HepG2 (cell line): ENCODE results near the gene ZNF800. TPM values are rescaled to one million over a fixed set of nuclear protein-coding genes. Genes with fewer than 3 reads are reported as not detected.
A peak's percentile ranks its signal among the peaks of the same experiment; 100 is the strongest.

Source experiments
- AHR ChIP-seq: IDR thresholded peaks from 2 replicates; pipeline ENCODE4 v1.6.1; 2018; ENCODE audit warnings: missing genetic modification reagents, missing compliant biosample characterization
- ASH2L ChIP-seq: fragments of 300-600, 200-600 bp; sonication (generic); IDR thresholded peaks from 2 replicates; pipeline ENCODE4 v1.7.0; 2017; ENCODE audit warnings: low read depth, mild to moderate bottlenecking, moderate library complexity, mixed read lengths, low read length; ENCODE audit not compliant: insufficient read length
- FIP1L1 ChIP-seq: fragments of 200-400 bp; formaldehyde crosslinking; IDR thresholded peaks from 2 replicates; pipeline ENCODE4 v1.6.1; 2018; ENCODE audit warnings: low read depth, mild to moderate bottlenecking, low read length, moderate library complexity, borderline replicate concordance; ENCODE audit not compliant: insufficient read depth
- FOXO4 ChIP-seq: sonication (generic); formaldehyde crosslinking; conservative IDR thresholded peaks from 2 replicates; pipeline ENCODE4 v1.8.1; 2023; ENCODE audit warnings: missing genetic modification reagents
- HNRNPK ChIP-seq: fragments of 200-400 bp; formaldehyde crosslinking; IDR thresholded peaks from 2 replicates; pipeline ENCODE4 v1.6.1; 2018; ENCODE audit warnings: low read length, low read depth, moderate library complexity, mild to moderate bottlenecking; ENCODE audit not compliant: poor library complexity, severe bottlenecking
- HOXA5 ChIP-seq: sonication (generic); formaldehyde crosslinking; IDR thresholded peaks from 2 replicates; pipeline ENCODE4 v1.4.0; 2020; ENCODE audit warnings: missing genetic modification reagents
- KLF13 ChIP-seq: sonication (generic); formaldehyde crosslinking; IDR thresholded peaks from 2 replicates; pipeline ENCODE4 v1.4.0; 2020; ENCODE audit warnings: mild to moderate bottlenecking, missing genetic modification reagents
- MAX ChIP-seq: IDR thresholded peaks from 2 replicates; pipeline ENCODE4 v1.6.1; 2012; ENCODE audit warnings: inconsistent platforms
- MXD4 ChIP-seq: IDR thresholded peaks from 2 replicates; pipeline ENCODE4 v1.6.1; 2016; ENCODE audit warnings: mild to moderate bottlenecking, missing biosample characterization, missing genetic modification reagents
- PITX1 ChIP-seq: sonication (generic); formaldehyde crosslinking; IDR thresholded peaks from 2 replicates; pipeline ENCODE4 v1.5.1; 2020; ENCODE audit warnings: mild to moderate bottlenecking, missing genetic modification reagents
- PRDM4 ChIP-seq: sonication (generic); formaldehyde crosslinking; IDR thresholded peaks from 2 replicates; pipeline ENCODE4 v1.9.0; 2021; ENCODE audit warnings: missing genetic modification reagents, borderline replicate concordance
- RARG ChIP-seq: sonication (generic); formaldehyde crosslinking; IDR thresholded peaks from 2 replicates; pipeline ENCODE4 v1.4.0; 2020; ENCODE audit warnings: low read depth, mild to moderate bottlenecking, missing genetic modification reagents
- RFXAP ChIP-seq: sonication (generic); formaldehyde crosslinking; IDR thresholded peaks from 2 replicates; pipeline ENCODE4 v1.4.0; 2020; ENCODE audit warnings: missing genetic modification reagents, borderline replicate concordance
- SIX1 ChIP-seq: sonication (generic); formaldehyde crosslinking; IDR thresholded peaks from 2 replicates; pipeline ENCODE4 v1.4.0; 2020; ENCODE audit warnings: missing genetic modification reagents, borderline replicate concordance
- SNAPC5 ChIP-seq: sonication (generic); formaldehyde crosslinking; IDR thresholded peaks from 2 replicates; pipeline ENCODE4 v1.8.1; 2023; ENCODE audit warnings: mild to moderate bottlenecking, missing genetic modification reagents, borderline replicate concordance
- TFDP2 ChIP-seq: sonication (generic); formaldehyde crosslinking; IDR thresholded peaks from 2 replicates; pipeline ENCODE4 v1.4.0; 2020; ENCODE audit warnings: missing genetic modification reagents
- ZBTB42 ChIP-seq: sonication (generic); formaldehyde crosslinking; IDR thresholded peaks from 2 replicates; pipeline ENCODE4 v1.5.0; 2020; ENCODE audit warnings: mild to moderate bottlenecking, missing genetic modification reagents
- ZBTB8A ChIP-seq: sonication (generic); formaldehyde crosslinking; IDR thresholded peaks from 2 replicates; pipeline ENCODE4 v1.4.0; 2020; ENCODE audit warnings: mild to moderate bottlenecking, low read depth, missing genetic modification reagents, borderline replicate concordance
- ZNF788 ChIP-seq: sonication (generic); formaldehyde crosslinking; IDR thresholded peaks from 2 replicates; pipeline ENCODE4 v1.5.0; 2020; ENCODE audit warnings: mild to moderate bottlenecking, missing genetic modification reagents, borderline replicate concordance
- ZNF83 ChIP-seq: sonication (generic); formaldehyde crosslinking; IDR thresholded peaks from 2 replicates; pipeline ENCODE4 v1.4.0; 2020; ENCODE audit warnings: missing genetic modification reagents, mild to moderate bottlenecking, borderline replicate concordance
- ZSCAN20 ChIP-seq: sonication (generic); formaldehyde crosslinking; IDR thresholded peaks from 2 replicates; pipeline ENCODE4 v1.4.0; 2020; ENCODE audit warnings: missing genetic modification reagents, mild to moderate bottlenecking, borderline replicate concordance
- ZSCAN21 ChIP-seq: sonication (generic); formaldehyde crosslinking; IDR thresholded peaks from 2 replicates; pipeline ENCODE4 v1.8.0; 2022; ENCODE audit warnings: mild to moderate bottlenecking, missing genetic modification reagents, moderate library complexity, borderline replicate concordance
- ZSCAN25 ChIP-seq: sonication (generic); formaldehyde crosslinking; IDR thresholded peaks from 2 replicates; pipeline ENCODE4 v1.8.0; 2022; ENCODE audit warnings: mild to moderate bottlenecking, missing genetic modification reagents
- polyA plus RNA-seq, 8 experiments: library from polyadenylated mRNA; depleted of rRNA in 3 of 8; stranded (reverse) in 7 of 8; unstranded in 1 of 8; fragments of >200 nt; fragmentation: Illumina TruSeq in 4 of 8; extraction: Trizol in 4 of 8; gene quantifications; 2 replicates each; pipeline versions ENCODE4 v1.2.1 to v1.2.3, GENCODE V29; 2011 to 2016; ENCODE audit warnings: low read depth in 4 of 8, missing spikeins in 1 of 8, mixed read lengths in 1 of 8; ENCODE audit not compliant: insufficient read depth in 1 of 8
- total RNA-seq, 5 experiments: library from RNA; depleted of rRNA; stranded (reverse); fragments of >200 nt; fragmentation: Illumina TruSeq; extraction: Trizol; gene quantifications; 2 replicates each; pipeline ENCODE4 v1.2.3, GENCODE V29; 2016; ENCODE audit warnings: low read depth in 1 of 5

Gene ZNF800
- total and polyA plus RNA-seq, 2 of the 13 experiments (the other 11 are each of a cell fraction or from before 2014, with no cell fraction given) = 7.1 to 12.7 TPM

- TF ChIP-seq KLF13 (CRISPR knock-in tag) (no peak), ZSCAN21 (CRISPR knock-in tag) (0 out of 2 replicates have a peak, but pooled peaks have one; percentile 7), FOXO4 (no peak), ZBTB8A (CRISPR knock-in tag) (no peak), ZSCAN25 (CRISPR knock-in tag) (no peak), RFXAP (CRISPR knock-in tag) (peak; percentile 53; the same call in 1 of the 2 replicates), TFDP2 (CRISPR knock-in tag) (no peak), ZNF83 (no peak), AHR (CRISPR knock-in tag) (no peak), ZSCAN20 (CRISPR knock-in tag) (peak; percentile 21; the same call in 1 of the 2 replicates), SNAPC5 (no peak), HNRNPK (no peak), ZBTB42 (CRISPR knock-in tag) (no peak), MAX (peak; percentile 43), RARG (CRISPR knock-in tag) (no peak), ZNF788 (CRISPR knock-in tag) (peak; percentile 44; the same call in 1 of the 2 replicates), MXD4 (CRISPR knock-in tag) (no peak), ASH2L (peak; percentile 86), SIX1 (no peak), HOXA5 (no peak), PITX1 (no peak), FIP1L1 (no peak), PRDM4 (CRISPR knock-in tag) (no peak)
These were observed at the start of gene ZNF800 (continued) for GRCh38 chr7:127392566-127393367.
